22Rv1 (cell line): Measurements from ENCODE around the gene CDC42EP3.

Experiments
- ZFX ChIP-seq: fragments of 450-650 bp; IDR thresholded peaks from 2 replicates; pipeline ENCODE4 v1.6.1; 2017; ENCODE audit warnings: antibody characterized with exemption, borderline replicate concordance
- TF ChIP-seq, protein P1 (sequence below): fragments of 450-650 bp; IDR thresholded peaks from 2 replicates; pipeline ENCODE4 v1.5.1; 2017; ENCODE audit warnings: mild to moderate bottlenecking

DNA sequence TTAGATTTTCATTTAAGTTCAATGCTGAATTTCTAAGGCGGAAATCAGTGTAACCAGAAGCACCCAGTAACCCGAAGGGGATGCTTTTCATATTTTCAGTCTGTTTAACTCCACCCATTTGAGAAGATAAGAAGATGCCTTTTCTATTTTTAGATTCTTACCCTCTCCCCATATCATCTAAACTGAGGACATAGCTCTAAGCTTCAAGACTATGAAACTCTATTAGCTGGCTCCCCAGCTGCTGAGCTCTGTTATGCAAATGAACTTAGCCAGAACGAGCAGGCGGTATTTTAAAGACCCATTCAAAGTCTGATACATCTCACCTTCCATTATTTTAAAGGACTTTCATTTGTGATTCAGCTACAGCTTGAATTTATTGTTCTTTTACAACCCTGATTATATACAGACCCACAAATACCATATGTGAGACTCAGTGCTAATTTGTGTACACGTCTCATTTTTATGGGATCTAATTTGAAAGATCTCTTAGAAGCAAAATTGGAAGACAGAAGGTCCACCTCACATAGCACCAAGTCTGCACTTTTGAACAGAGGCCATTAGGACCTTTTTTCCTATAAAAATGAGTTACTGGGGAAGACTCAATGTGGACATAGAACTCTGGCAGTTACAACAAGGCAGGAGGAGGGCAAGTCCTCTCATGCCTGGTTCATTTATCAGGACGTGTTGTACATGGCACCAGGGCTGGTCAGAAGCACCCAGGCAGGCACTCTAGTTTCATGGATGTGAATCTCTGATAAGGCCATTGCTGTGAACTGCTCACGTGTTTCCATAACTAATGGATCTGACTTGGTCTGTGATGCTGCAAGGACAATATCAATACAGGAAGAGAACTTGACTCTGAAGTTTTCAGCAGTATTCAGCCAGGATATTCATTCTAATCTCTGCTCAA lies 16.3 kb downstream of the CDC42EP3 start:
- TF ChIP-seq, protein P1, sequence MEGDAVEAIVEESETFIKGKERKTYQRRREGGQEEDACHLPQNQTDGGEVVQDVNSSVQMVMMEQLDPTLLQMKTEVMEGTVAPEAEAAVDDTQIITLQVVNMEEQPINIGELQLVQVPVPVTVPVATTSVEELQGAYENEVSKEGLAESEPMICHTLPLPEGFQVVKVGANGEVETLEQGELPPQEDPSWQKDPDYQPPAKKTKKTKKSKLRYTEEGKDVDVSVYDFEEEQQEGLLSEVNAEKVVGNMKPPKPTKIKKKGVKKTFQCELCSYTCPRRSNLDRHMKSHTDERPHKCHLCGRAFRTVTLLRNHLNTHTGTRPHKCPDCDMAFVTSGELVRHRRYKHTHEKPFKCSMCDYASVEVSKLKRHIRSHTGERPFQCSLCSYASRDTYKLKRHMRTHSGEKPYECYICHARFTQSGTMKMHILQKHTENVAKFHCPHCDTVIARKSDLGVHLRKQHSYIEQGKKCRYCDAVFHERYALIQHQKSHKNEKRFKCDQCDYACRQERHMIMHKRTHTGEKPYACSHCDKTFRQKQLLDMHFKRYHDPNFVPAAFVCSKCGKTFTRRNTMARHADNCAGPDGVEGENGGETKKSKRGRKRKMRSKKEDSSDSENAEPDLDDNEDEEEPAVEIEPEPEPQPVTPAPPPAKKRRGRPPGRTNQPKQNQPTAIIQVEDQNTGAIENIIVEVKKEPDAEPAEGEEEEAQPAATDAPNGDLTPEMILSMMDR = no peak
- no peak for TF ChIP-seq ZFX
